Measurements from ENCODE around the gene TMEM18.

DNA sequence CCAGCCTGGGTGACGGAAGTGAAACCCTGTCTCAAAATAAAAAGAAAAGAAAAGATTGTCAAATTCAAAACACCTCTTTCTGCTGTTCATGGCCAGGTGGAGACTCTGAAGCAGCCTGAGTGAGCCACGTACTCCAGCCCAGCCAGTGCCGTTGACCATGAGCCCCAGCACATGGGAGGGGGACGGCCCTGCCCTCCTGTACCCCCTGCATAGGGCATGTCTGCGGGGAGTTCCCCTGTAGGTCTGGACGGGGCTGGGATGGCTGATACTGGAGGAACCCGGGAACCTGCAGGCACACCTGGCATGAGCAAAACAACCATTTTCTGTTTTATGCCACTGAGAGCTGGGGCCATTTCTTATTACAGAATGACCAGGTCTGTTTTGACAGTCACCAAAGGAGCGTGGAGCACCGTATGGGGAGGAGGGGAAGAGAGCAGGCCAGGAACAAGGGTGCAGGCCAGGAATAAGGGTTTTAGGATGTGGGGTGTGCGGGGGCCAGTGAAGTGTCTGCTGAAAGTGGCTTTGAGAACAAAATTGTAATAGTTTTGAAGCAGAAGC lies 30.1 kb downstream of the TMEM18 start:
- TF ChIP-seq, protein P1, sequence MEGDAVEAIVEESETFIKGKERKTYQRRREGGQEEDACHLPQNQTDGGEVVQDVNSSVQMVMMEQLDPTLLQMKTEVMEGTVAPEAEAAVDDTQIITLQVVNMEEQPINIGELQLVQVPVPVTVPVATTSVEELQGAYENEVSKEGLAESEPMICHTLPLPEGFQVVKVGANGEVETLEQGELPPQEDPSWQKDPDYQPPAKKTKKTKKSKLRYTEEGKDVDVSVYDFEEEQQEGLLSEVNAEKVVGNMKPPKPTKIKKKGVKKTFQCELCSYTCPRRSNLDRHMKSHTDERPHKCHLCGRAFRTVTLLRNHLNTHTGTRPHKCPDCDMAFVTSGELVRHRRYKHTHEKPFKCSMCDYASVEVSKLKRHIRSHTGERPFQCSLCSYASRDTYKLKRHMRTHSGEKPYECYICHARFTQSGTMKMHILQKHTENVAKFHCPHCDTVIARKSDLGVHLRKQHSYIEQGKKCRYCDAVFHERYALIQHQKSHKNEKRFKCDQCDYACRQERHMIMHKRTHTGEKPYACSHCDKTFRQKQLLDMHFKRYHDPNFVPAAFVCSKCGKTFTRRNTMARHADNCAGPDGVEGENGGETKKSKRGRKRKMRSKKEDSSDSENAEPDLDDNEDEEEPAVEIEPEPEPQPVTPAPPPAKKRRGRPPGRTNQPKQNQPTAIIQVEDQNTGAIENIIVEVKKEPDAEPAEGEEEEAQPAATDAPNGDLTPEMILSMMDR (IDR thresholded peaks at IDR 0.05; ENCODE audit: poor library complexity, severe bottlenecking): no peak
- TF ChIP-seq TAF1 (IDR thresholded peaks at IDR 0.05; ENCODE audit: low read depth) (no peak), MXI1 (conservative IDR thresholded peaks at IDR 0.05; ENCODE audit: poor library complexity, severe bottlenecking) (no peak), EZH2 (IDR thresholded peaks at IDR 0.05; ENCODE audit: borderline replicate concordance, insufficient read depth, low read length, poor library complexity, severe bottlenecking) (no peak), POLR2AphosphoS5 (IDR thresholded peaks at IDR 0.05) (no peak)

Data from neural cell (in vitro differentiated cells).